CD4-positive, alpha-beta T cell treated with Interleukin-15 for 4 hours (primary cell): ENCODE results near the gene KRTAP4-12.
"Not testable (repeated sequence)": the region's sequence is repeated elsewhere in the genome, so short reads cannot be mapped to it uniquely, and the experiment has no call there.

Source experiments
- DNase-seq: peaks from one replicate; pipeline ENCODE4 v3.0.0-alpha.2; 2020; ENCODE audit warnings: low spot score

The KRTAP4-12 gene

GRCh38 chr17:41088760-41089352 lies 35.1 kb downstream of the KRTAP4-12 start:
- not testable (repeated sequence) for DNase-seq

GRCh38 chr17:41084100-41084856 lies 39.7 kb downstream of the KRTAP4-12 start, which contains the start of gene KRTAP4-7:
TSS of gene KRTAP4-7 (plus strand) at chr17:41084150. CDS start at chr17:41084207, 57 bp downstream.
- not testable (repeated sequence) for DNase-seq

- not testable (repeated sequence) for DNase-seq
These were observed 40.6 kb downstream of the KRTAP4-12 start for GRCh38 chr17:41083427-41083826.

- no peak for DNase-seq
These were observed 41.4 kb downstream of the KRTAP4-12 start for GRCh38 chr17:41082626-41083025.

- no peak for DNase-seq
These were observed 47.2 kb downstream of the KRTAP4-12 start for GRCh38 chr17:41076788-41077187.

- no peak for DNase-seq
These were observed 50.3 kb downstream of the KRTAP4-12 start for GRCh38 chr17:41073676-41074075.
